SU-DHL-6 (cell line): Measurements from ENCODE around the gene STARD10.

Experiments used
- EZH2phosphoT487 ChIP-seq: fragments of 200-600 bp; sonication (generic), shearing (Covaris generic); conservative IDR thresholded peaks from 2 replicates; pipeline ENCODE4 v1.6.1; 2018; ENCODE audit warnings: mild to moderate bottlenecking, antibody characterized with exemption, low read length, moderate library complexity, mixed read lengths
- TF ChIP-seq, protein P1 (sequence below): fragments of 200-600 bp; sonication (generic); IDR thresholded peaks from one replicate; pipeline ENCODE4 v1.5.1; 2017; ENCODE audit warnings: antibody characterized with exemption, mild to moderate bottlenecking, low read length, moderate library complexity; ENCODE audit not compliant: insufficient read depth, poor library complexity, severe bottlenecking

GRCh38 chr11:72721689-72722049 is 72.2 kb downstream of the STARD10 start:
- TF ChIP-seq, protein P1, sequence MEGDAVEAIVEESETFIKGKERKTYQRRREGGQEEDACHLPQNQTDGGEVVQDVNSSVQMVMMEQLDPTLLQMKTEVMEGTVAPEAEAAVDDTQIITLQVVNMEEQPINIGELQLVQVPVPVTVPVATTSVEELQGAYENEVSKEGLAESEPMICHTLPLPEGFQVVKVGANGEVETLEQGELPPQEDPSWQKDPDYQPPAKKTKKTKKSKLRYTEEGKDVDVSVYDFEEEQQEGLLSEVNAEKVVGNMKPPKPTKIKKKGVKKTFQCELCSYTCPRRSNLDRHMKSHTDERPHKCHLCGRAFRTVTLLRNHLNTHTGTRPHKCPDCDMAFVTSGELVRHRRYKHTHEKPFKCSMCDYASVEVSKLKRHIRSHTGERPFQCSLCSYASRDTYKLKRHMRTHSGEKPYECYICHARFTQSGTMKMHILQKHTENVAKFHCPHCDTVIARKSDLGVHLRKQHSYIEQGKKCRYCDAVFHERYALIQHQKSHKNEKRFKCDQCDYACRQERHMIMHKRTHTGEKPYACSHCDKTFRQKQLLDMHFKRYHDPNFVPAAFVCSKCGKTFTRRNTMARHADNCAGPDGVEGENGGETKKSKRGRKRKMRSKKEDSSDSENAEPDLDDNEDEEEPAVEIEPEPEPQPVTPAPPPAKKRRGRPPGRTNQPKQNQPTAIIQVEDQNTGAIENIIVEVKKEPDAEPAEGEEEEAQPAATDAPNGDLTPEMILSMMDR = no peak
- TF ChIP-seq EZH2phosphoT487 = no peak
